ENCODE data around the gene OPCML. TPM values are rescaled to one million over a fixed set of nuclear protein-coding genes. Genes with fewer than 3 reads are reported as not detected.

OPCML gene
- total and polyA plus RNA-seq, 4 donors, result under 0.01 to 0.01 TPM; not detected in 2

DNA sequence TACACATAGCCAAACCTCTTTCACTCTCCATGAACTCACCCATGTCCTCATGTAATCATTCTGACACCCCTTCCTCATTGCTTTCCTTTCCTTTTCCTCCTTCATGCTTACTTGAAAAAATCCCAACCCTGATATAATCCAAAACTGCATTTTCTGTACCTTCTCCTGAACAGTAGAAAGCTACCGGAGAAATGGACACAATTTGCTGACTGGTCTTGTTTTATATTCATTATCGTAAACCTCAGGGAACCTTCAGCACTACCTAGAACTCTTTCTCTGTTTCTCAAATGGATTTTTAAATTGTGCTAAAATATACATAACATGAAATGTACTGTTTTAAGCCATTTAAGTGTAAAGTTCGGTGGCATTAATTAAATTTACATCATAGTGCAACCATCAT, 1165.0 kb downstream of the OPCML start:
- 90% methylated on average over 3 of the region's 3 CpGs for WGBS
- Histone ChIP-seq H3K4me1 (ENCODE audit: control insufficient read depth in 4 of 4, insufficient read depth in 4 of 4, low read length in 3 of 4) (peaks cover 0 to 3% (median 0%) of the 10 kb centered on the region in 4 donors), H3K36me3 (ENCODE audit: control insufficient read depth in 4 of 4, insufficient read depth in 3 of 4, low read depth in 1 of 4, low read length in 3 of 4) (no peaks in the 10 kb centered on the region), H3K9ac (ENCODE audit: low read depth in 1 of 2, low read length in 2 of 2) (no peak overlapping the region), H3K9me3 (ENCODE audit: control insufficient read depth in 4 of 4, low read length in 3 of 4) (no peaks in the 10 kb centered on the region), H3K27me3 (ENCODE audit: control insufficient read depth in 4 of 4, insufficient read depth in 4 of 4, low read length in 3 of 4) (no peaks in the 10 kb centered on the region), H3K4me3 (ENCODE audit: low read depth in 1 of 3, low read length in 3 of 3) (no peak overlapping the region), H3K27ac (ENCODE audit: low read depth in 1 of 2, low read length in 2 of 2) (no peak overlapping the region)
- no peak for DNase-seq (ENCODE audit: low spot score)
- TF ChIP-seq SP1 (IDR thresholded peaks at IDR 0.05) (no peak), HNF4G (IDR thresholded peaks at IDR 0.05) (no peak), FOXA2 (IDR thresholded peaks at IDR 0.05) (no peak), GABPA (IDR thresholded peaks at IDR 0.05 in 1 of 2, conservative IDR thresholded peaks at IDR 0.05 in 1 of 2) (no peak)

DNA sequence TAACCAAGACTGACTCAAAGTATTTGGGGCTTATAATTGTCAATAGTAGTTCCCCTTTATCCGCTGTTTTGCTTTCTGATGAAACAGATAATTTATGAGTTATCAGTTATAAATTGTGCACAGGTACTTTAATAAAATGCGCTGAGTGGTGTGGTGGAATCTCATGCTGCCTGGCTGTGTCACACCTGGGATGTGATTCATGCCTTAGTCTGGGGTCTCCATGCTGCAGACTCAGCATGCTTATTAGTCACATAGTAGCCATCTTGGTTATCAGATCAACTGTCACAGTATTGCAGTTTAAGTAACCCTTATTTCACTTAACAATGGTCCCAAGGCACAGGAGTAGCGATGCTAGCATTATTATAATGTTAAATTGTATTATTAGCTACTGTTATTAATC, 1166.7 kb downstream of the OPCML start:
- no peak overlapping the region for H3K4me3 ChIP-seq (ENCODE audit: low read depth in 1 of 3, low read length in 3 of 3)
- no peaks in the 10 kb centered on the region for H3K4me1 ChIP-seq (ENCODE audit: control insufficient read depth in 4 of 4, insufficient read depth in 4 of 4, low read length in 3 of 4)
- no peak for DNase-seq (ENCODE audit: low spot score)
- TF ChIP-seq, protein P1, sequence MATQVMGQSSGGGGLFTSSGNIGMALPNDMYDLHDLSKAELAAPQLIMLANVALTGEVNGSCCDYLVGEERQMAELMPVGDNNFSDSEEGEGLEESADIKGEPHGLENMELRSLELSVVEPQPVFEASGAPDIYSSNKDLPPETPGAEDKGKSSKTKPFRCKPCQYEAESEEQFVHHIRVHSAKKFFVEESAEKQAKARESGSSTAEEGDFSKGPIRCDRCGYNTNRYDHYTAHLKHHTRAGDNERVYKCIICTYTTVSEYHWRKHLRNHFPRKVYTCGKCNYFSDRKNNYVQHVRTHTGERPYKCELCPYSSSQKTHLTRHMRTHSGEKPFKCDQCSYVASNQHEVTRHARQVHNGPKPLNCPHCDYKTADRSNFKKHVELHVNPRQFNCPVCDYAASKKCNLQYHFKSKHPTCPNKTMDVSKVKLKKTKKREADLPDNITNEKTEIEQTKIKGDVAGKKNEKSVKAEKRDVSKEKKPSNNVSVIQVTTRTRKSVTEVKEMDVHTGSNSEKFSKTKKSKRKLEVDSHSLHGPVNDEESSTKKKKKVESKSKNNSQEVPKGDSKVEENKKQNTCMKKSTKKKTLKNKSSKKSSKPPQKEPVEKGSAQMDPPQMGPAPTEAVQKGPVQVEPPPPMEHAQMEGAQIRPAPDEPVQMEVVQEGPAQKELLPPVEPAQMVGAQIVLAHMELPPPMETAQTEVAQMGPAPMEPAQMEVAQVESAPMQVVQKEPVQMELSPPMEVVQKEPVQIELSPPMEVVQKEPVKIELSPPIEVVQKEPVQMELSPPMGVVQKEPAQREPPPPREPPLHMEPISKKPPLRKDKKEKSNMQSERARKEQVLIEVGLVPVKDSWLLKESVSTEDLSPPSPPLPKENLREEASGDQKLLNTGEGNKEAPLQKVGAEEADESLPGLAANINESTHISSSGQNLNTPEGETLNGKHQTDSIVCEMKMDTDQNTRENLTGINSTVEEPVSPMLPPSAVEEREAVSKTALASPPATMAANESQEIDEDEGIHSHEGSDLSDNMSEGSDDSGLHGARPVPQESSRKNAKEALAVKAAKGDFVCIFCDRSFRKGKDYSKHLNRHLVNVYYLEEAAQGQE (IDR thresholded peaks at IDR 0.05), result no peak
- no peaks in the 10 kb centered on the region for H3K27me3 ChIP-seq (ENCODE audit: control insufficient read depth in 4 of 4, insufficient read depth in 4 of 4, low read length in 3 of 4)
- H3K36me3 ChIP-seq (ENCODE audit: control insufficient read depth in 4 of 4, insufficient read depth in 3 of 4, low read depth in 1 of 4, low read length in 3 of 4), result no peaks in the 10 kb centered on the region
- no peak overlapping the region for H3K9ac ChIP-seq (ENCODE audit: low read depth in 1 of 2, low read length in 2 of 2)
- no peaks in the 10 kb centered on the region for H3K9me3 ChIP-seq (ENCODE audit: control insufficient read depth in 4 of 4, low read length in 3 of 4)
- WGBS, result 91% methylated on average over 3 of the region's 3 CpGs
- H3K27ac ChIP-seq (ENCODE audit: low read depth in 1 of 2, low read length in 2 of 2), result no peak overlapping the region

Small RNA genes within 50 kb of the gene (small RNA-seq; reads per million reads assigned to genes)
- not detected for gene RF00026
